Activated T-cell treated with anti-CD3 and anti-CD28 coated beads, Interleukin-2, amount 50 U/mL, for 4 hours (primary cell): ENCODE data around the gene ACTBL2. TPM values are rescaled to one million over a fixed set of nuclear protein-coding genes. Genes with fewer than 3 reads are reported as not detected.

Experiments used
- ATAC-seq, 2 donors: fragments of 200-7000 bp; cut with Tn5 transposase; one replicate each; pipeline ENCODE4 v1.10.0; 2021
- DNase-seq: peaks from one replicate; pipeline ENCODE4 v3.0.0-alpha.2; 2020
- H3K27me3 Mint-ChIP-seq: one replicate; pipeline ENCODE4 v1.8.0; 2021; ENCODE audit warnings: low read depth, mixed read lengths
- H3K36me3 Mint-ChIP-seq: one replicate; pipeline ENCODE4 v1.8.0; 2022; ENCODE audit warnings: mixed read lengths; ENCODE audit not compliant: insufficient read depth
- H3K4me1 Mint-ChIP-seq: one replicate; pipeline ENCODE4 v1.8.0; 2021; ENCODE audit warnings: low read depth, mixed read lengths
- H3K4me3 Mint-ChIP-seq: one replicate; pipeline ENCODE4 v1.8.0; 2021; ENCODE audit warnings: mild to moderate bottlenecking, moderate library complexity, mixed read lengths
- H3K9me3 Mint-ChIP-seq: one replicate; pipeline ENCODE4 v1.8.0; 2021; ENCODE audit warnings: mixed read lengths
- total RNA-seq, 3 donors: library from RNA; stranded (reverse); gene quantifications; one replicate each; pipeline ENCODE4 v1.2.1, GENCODE V29; 2021

ACTBL2 gene
- total RNA-seq, 3 donors from 2014 or later, result not detected

- H3K36me3 Mint-ChIP-seq, result no peaks in the 10 kb centered on the region
- H3K27me3 Mint-ChIP-seq, result peaks cover 3% of the 10 kb centered on the region
- peaks cover 6% of the 10 kb centered on the region for H3K4me1 Mint-ChIP-seq
- no peaks in the 10 kb centered on the region for H3K9me3 Mint-ChIP-seq
- no peak overlapping the region for H3K4me3 Mint-ChIP-seq
- DNase-seq (no peak), ATAC-seq (no peak)
Observed at GRCh38 chr5:57447658-57448057, 35.0 kb downstream of the ACTBL2 start.

GRCh38 chr5:57446966-57447365 is 35.6 kb downstream of the ACTBL2 start:
- Mint-ChIP-seq H3K4me3 (no peak overlapping the region), H3K4me1 (peaks cover 6% of the 10 kb centered on the region), H3K9me3 (no peaks in the 10 kb centered on the region), H3K36me3 (no peaks in the 10 kb centered on the region), H3K27me3 (peaks cover 3% of the 10 kb centered on the region)
- no peak for ATAC-seq
- DNase-seq, result no peak

GRCh38 chr5:57445705-57446037 is 36.9 kb downstream of the ACTBL2 start:
- DNase-seq (no peak), ATAC-seq (no peak)
- H3K27me3 Mint-ChIP-seq, result peaks cover 3% of the 10 kb centered on the region
- H3K36me3 Mint-ChIP-seq, result no peaks in the 10 kb centered on the region
- H3K4me1 Mint-ChIP-seq, result peaks cover 2% of the 10 kb centered on the region
- H3K4me3 Mint-ChIP-seq, result no peak overlapping the region
- H3K9me3 Mint-ChIP-seq, result no peaks in the 10 kb centered on the region

GRCh38 chr5:57445006-57445704 is 37.5 kb downstream of the ACTBL2 start:
- no peak for ATAC-seq
- Mint-ChIP-seq H3K27me3 (peaks cover 3% of the 10 kb centered on the region), H3K4me3 (no peak overlapping the region), H3K36me3 (no peaks in the 10 kb centered on the region), H3K4me1 (peaks cover 2% of the 10 kb centered on the region), H3K9me3 (no peaks in the 10 kb centered on the region)
- no peak for DNase-seq

GRCh38 chr5:57442080-57442839 is 40.4 kb downstream of the ACTBL2 start:
- Mint-ChIP-seq H3K36me3 (no peaks in the 10 kb centered on the region), H3K9me3 (no peaks in the 10 kb centered on the region), H3K27me3 (peaks cover 4% of the 10 kb centered on the region), H3K4me3 (no peak overlapping the region), H3K4me1 (peaks cover 2% of the 10 kb centered on the region)
- DNase-seq (no peak), ATAC-seq (no peak)

GRCh38 chr5:57441557-57441956 is 41.1 kb downstream of the ACTBL2 start:
- peaks cover 2% of the 10 kb centered on the region for H3K4me1 Mint-ChIP-seq

GRCh38 chr5:57439601-57440000 is 43.0 kb downstream of the ACTBL2 start:
- Mint-ChIP-seq H3K27me3 (peaks cover 4% of the 10 kb centered on the region), H3K9me3 (no peaks in the 10 kb centered on the region), H3K4me3 (no peak overlapping the region), H3K36me3 (no peaks in the 10 kb centered on the region), H3K4me1 (peaks cover 2% of the 10 kb centered on the region)
- no peak for DNase-seq
- no peak for ATAC-seq

More at GRCh38 chr5:57441557-57441956, 41.1 kb downstream of the ACTBL2 start:
- H3K36me3 Mint-ChIP-seq, result no peaks in the 10 kb centered on the region
- DNase-seq (no peak), ATAC-seq (no peak)
- no peak overlapping the region for H3K4me3 Mint-ChIP-seq
- no peaks in the 10 kb centered on the region for H3K9me3 Mint-ChIP-seq
- H3K27me3 Mint-ChIP-seq, result peaks cover 7% of the 10 kb centered on the region

GRCh38 chr5:57437976-57438805 is 44.4 kb downstream of the ACTBL2 start:
- ATAC-seq (no peak), DNase-seq (no peak)
- H3K9me3 Mint-ChIP-seq, result no peaks in the 10 kb centered on the region
- peaks cover 4% of the 10 kb centered on the region for H3K27me3 Mint-ChIP-seq
- no peaks in the 10 kb centered on the region for H3K36me3 Mint-ChIP-seq
- peaks cover 2% of the 10 kb centered on the region for H3K4me1 Mint-ChIP-seq
- H3K4me3 Mint-ChIP-seq, result no peak overlapping the region

GRCh38 chr5:57436586-57436985 is 46.0 kb downstream of the ACTBL2 start:
- DNase-seq (no peak), ATAC-seq (no peak)
- Mint-ChIP-seq H3K36me3 (no peaks in the 10 kb centered on the region), H3K9me3 (no peaks in the 10 kb centered on the region), H3K4me3 (no peak overlapping the region), H3K27me3 (peaks cover 4% of the 10 kb centered on the region), H3K4me1 (no peaks in the 10 kb centered on the region)

- Mint-ChIP-seq H3K4me3 (no peak overlapping the region), H3K9me3 (no peaks in the 10 kb centered on the region), H3K4me1 (no peaks in the 10 kb centered on the region), H3K27me3 (peaks cover 4% of the 10 kb centered on the region), H3K36me3 (no peaks in the 10 kb centered on the region)
- no peak for DNase-seq
- no peak for ATAC-seq
Observed at GRCh38 chr5:57435701-57436134, 46.9 kb downstream of the ACTBL2 start.

- peaks cover 4% of the 10 kb centered on the region for H3K27me3 Mint-ChIP-seq
- DNase-seq (no peak), ATAC-seq (no peak)
- no peaks in the 10 kb centered on the region for H3K36me3 Mint-ChIP-seq
- H3K9me3 Mint-ChIP-seq, result no peaks in the 10 kb centered on the region
- H3K4me3 Mint-ChIP-seq, result no peak overlapping the region
- no peaks in the 10 kb centered on the region for H3K4me1 Mint-ChIP-seq
Observed at GRCh38 chr5:57434683-57435082, 47.9 kb downstream of the ACTBL2 start.

- H3K27me3 Mint-ChIP-seq, result peaks cover 4% of the 10 kb centered on the region
- no peaks in the 10 kb centered on the region for H3K9me3 Mint-ChIP-seq
- no peak for DNase-seq
- H3K4me1 Mint-ChIP-seq, result no peaks in the 10 kb centered on the region
- ATAC-seq, result no peak
- no peak overlapping the region for H3K4me3 Mint-ChIP-seq
- no peaks in the 10 kb centered on the region for H3K36me3 Mint-ChIP-seq
Observed at GRCh38 chr5:57434227-57434640, 48.4 kb downstream of the ACTBL2 start.

- Mint-ChIP-seq H3K27me3 (peaks cover 4% of the 10 kb centered on the region), H3K4me3 (no peak overlapping the region), H3K9me3 (no peaks in the 10 kb centered on the region), H3K4me1 (no peaks in the 10 kb centered on the region), H3K36me3 (no peaks in the 10 kb centered on the region)
- DNase-seq, result no peak
- ATAC-seq, result no peak
Observed at GRCh38 chr5:57432876-57433275, 49.7 kb downstream of the ACTBL2 start.

- Mint-ChIP-seq H3K27me3 (no peaks in the 10 kb centered on the region), H3K4me1 (no peaks in the 10 kb centered on the region), H3K4me3 (no peak overlapping the region), H3K36me3 (no peaks in the 10 kb centered on the region), H3K9me3 (no peaks in the 10 kb centered on the region)
- ATAC-seq, result no peak
- no peak for DNase-seq
Observed at GRCh38 chr5:57431759-57432158, 50.9 kb downstream of the ACTBL2 start.
